Testis (tissue), 3 donors: Measurements from ENCODE around the gene TLX2. TPM values are rescaled to one million over a fixed set of nuclear protein-coding genes. Genes with fewer than 3 reads are reported as not detected.
"Not testable (repeated sequence)": the region's sequence is repeated elsewhere in the genome, so short reads cannot be mapped to it uniquely, and the experiment has no call there.

ENCODE experiments used
- DNase-seq: peaks from one replicate; pipeline ENCODE4 v3.0.0-alpha.2; 2019
- H3K27ac ChIP-seq, 2 donors: fragments of 200-600 bp; sonication (generic); one replicate each; pipeline ENCODE4 v1.5.1; 2019
- H3K27me3 ChIP-seq: fragments of 200-600 bp; sonication (generic); one replicate; pipeline ENCODE4 v1.5.1; 2019
- H3K36me3 ChIP-seq: fragments of 200-600 bp; sonication (generic); one replicate; pipeline ENCODE4 v1.5.1; 2017; ENCODE audit warnings: low read depth; ENCODE audit errors: missing control alignments
- H3K4me1 ChIP-seq: fragments of 200-600 bp; sonication (generic); one replicate; pipeline ENCODE4 v1.5.1; 2019
- H3K4me3 ChIP-seq, 2 donors: fragments of 200-600 bp; sonication (generic); one replicate each; pipeline ENCODE4 v1.5.1; 2017 to 2019
- H3K9me3 ChIP-seq: fragments of 200-600 bp; sonication (generic); one replicate; pipeline ENCODE4 v1.5.1; 2017
- CTCF ChIP-seq, 3 experiments: fragments of 450-650 bp in 2 of 3; fragments of 200-600 bp in 1 of 3; sonication (generic) in 1 of 3; IDR thresholded peaks; one replicate each; pipeline ENCODE4 v1.5.1; 2016 to 2019; ENCODE audit warnings: antibody characterized with exemption in 3 of 3, mild to moderate bottlenecking in 2 of 3, moderate library complexity in 1 of 3
- POLR2A ChIP-seq: fragments of 450-650 bp; IDR thresholded peaks from one replicate; pipeline ENCODE4 v1.6.1; 2017; ENCODE audit warnings: antibody characterized with exemption, mild to moderate bottlenecking, moderate library complexity
- WGBS, 2 donors: methylation state at CpG; one replicate each; pipeline ENCODE4 v1.1.5; 2018; 5-methylcytosine and 5-hydroxymethylcytosine counted together
- intact Hi-C: fragments of 100-400 bp; cut with DNase I; formaldehyde crosslinking; loops from one replicate; pipeline ENCODE4 v1.15.1; 2023; ENCODE audit warnings: low total_unique reads
- polyA plus RNA-seq: library from polyadenylated mRNA; stranded (reverse); fragments of 350-450 nt; fragmentation: Illumina TruSeq; extraction: RNeasy Lipid Tissue Mini Kit (QIAGEN cat#74804); gene quantifications from one replicate; pipeline ENCODE4 v1.2.3, GENCODE V29; 2014; ENCODE audit warnings: low read depth, low replicate concordance; ENCODE audit not compliant: insufficient read depth
- total RNA-seq, 2 donors: library from RNA; depleted of rRNA; stranded (reverse); fragments of >200 nt; gene quantifications; one replicate each; pipeline ENCODE4 v1.2.3, GENCODE V29; 2016

TLX2 gene
- total and polyA plus RNA-seq, 3 donors from 2014 or later: 1.1 to 4.5 (median 1.3) TPM

DNA sequence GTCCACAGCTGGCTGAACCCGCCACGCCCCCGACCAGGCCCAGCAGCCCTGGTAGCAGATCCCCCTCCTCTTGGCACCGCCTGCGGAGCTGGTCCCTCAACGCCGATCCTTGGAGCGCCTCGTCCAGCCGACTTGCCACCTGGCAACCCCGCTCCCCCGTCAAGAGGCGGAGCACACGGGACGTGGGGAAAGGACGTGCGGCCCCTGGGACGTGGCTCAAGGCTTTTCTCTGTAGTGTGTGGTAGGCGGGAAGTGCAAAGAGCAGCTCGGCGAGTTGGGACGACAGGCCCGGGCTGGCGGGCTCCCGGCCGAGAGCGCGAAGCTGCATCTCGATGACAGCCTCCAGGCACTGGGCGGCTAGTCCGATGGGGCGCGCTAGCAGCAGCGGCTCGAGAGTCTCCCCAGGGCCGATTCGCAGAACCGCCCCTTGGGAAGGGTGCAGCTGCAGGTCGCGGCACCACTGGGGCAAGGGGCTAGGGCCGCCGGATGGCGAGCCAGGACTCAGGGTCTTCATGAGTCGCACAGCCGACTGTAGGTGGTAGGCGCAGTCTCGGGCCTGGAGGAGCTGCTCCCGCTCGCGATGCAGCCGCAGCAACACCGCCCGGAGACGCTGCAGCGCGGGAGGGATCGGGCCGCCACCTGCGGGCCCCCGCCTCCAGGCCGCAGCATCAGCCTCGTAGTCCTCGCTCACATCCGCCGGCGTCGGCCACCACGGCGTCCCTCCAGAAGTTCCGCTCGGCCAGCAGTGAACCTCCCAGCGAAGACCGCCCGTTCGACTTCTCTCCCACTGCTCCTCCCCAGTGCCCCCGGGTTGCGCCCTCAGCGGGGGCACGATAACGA is 32.1 kb upstream of the TLX2 start:
- H3K4me1 ChIP-seq: peaks cover 20% of the 10 kb centered on the region

GRCh38 chr2:74482801-74483674 is 31.2 kb upstream of the TLX2 start, which contains the start of the genes CCDC142 and TTC31:
Gene CCDC142 (minus strand): TSS chr2:74482998. CDS start chr2:74482837, 161 bp downstream.
Gene TTC31 (plus strand): TSS chr2:74483081. CDS start chr2:74483096, 15 bp downstream.
- peak within 1 kb of the TSS; percentile 85 to 93 for H3K27ac ChIP-seq
- intact Hi-C loops: loop anchor here (10.0 kb wide), 1 partner anchor 102 kb away; no protein-coding TSS in a partner anchor
- H3K36me3 ChIP-seq: no peaks in the 10 kb centered on the region
- WGBS, 2 donors: 0% methylated on average over 45 to 50 of the region's 50 CpGs
- TF ChIP-seq POLR2A (no peak), CTCF (IDR thresholded peaks at IDR 0.05) (peak; percentile 69 to 88 (median 71))
- H3K4me1 ChIP-seq: peaks cover 20% of the 10 kb centered on the region
- peak; percentile 98 for DNase-seq
- H3K4me3 ChIP-seq: peak within 1 kb of the TSS; percentile 87 to 90
- no peaks in the 10 kb centered on the region for H3K27me3 ChIP-seq
- H3K9me3 ChIP-seq: no peaks in the 10 kb centered on the region

More for the DNA sequence above, 32.1 kb upstream of the TLX2 start:
- intact Hi-C loops: loop anchor here (10.0 kb wide), 1 partner anchor 103 kb away; no protein-coding TSS in a partner anchor
- no peak for TF ChIP-seq POLR2A
- TF ChIP-seq CTCF (IDR thresholded peaks at IDR 0.05): no peak
- 1 to 2% methylated on average over 24 to 75 of the region's 80 CpGs for WGBS, 2 donors
- Histone ChIP-seq H3K4me3 (peak overlapping the region; percentile 87 to 90), H3K27ac (peak overlapping the region; percentile 85 to 93), H3K9me3 (no peaks in the 10 kb centered on the region), H3K36me3 (no peaks in the 10 kb centered on the region), H3K27me3 (no peaks in the 10 kb centered on the region)
- DNase-seq: peak; percentile 36

DNA sequence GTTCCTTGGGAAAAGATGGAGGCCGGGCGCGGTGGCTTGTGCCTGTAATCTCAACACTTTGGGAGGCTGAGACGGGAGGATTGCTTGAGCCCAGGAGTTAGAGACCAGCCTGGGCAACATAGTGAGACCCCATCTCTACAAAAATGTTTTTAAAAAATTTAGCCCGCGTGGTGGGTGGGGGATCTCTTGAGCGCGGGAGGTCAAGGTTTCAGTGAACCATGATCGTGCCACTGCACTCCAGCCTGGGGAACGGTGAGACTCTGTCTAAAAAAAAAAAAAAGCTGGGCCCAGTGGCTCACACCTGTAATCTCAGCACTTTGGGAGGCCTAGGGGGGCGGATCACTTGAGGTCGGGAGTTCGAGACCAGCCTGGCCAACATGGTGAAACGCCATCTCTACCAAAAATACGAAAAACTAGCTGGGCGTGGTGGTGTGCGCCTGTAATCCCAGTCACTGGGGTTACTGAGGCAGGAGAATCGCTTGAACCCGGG is 30.5 kb upstream of the TLX2 start:
- not testable (repeated sequence) for DNase-seq, H3K27me3 ChIP-seq, H3K27ac ChIP-seq, H3K36me3 ChIP-seq, H3K9me3 ChIP-seq
- intact Hi-C loops: loop anchor here (10.0 kb wide), 1 partner anchor 101 kb away; no protein-coding TSS in a partner anchor
- Histone ChIP-seq H3K4me3 (peak overlapping the region; percentile 87 to 90), H3K4me1 (peaks cover 20% of the 10 kb centered on the region)
- WGBS, 2 donors: 52 to 62% methylated on average over 19 of the region's 19 CpGs

DNA sequence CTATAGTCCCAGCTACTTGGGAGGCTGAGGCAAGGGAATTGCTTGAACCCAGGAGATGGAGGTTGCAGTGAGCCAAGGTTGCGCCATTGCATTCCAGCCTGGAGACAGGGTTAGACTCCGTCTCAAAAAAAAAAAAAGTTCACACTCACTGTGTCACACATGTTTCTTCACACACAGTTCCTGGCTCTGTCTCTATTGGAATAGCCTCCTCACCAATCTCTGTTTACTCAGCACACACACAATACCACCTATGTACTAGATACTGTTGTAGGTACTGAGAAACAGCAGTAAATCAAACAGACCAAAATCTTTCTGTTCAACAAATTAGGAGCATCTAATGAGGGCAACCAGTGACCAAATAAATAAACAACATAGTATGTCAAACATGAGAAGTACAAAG is 28.1 kb upstream of the TLX2 start:
- WGBS, 2 donors: 90 to 91% methylated on average over 2 of the region's 2 CpGs
- no peak overlapping the region for H3K4me3 ChIP-seq
- DNase-seq: no peak
- H3K36me3 ChIP-seq: no peaks in the 10 kb centered on the region
- H3K27me3 ChIP-seq: no peaks in the 10 kb centered on the region
- TF ChIP-seq CTCF (IDR thresholded peaks at IDR 0.05): no peak
- no peak for TF ChIP-seq POLR2A
- H3K4me1 ChIP-seq: peaks cover 18% of the 10 kb centered on the region
- H3K27ac ChIP-seq: no peak overlapping the region
- intact Hi-C loops: loop anchor here (10.0 kb wide), 1 partner anchor 99 kb away; no protein-coding TSS in a partner anchor
- H3K9me3 ChIP-seq: no peaks in the 10 kb centered on the region
